ENCODE measurements around the gene OBSL1. TPM values are rescaled to one million over a fixed set of nuclear protein-coding genes. Genes with fewer than 3 reads are reported as not detected.

Gene OBSL1
- total and polyA plus RNA-seq, 10 of the 15 experiments (the other 5 are each of a cell fraction or from before 2014, with no cell fraction given) = 0.14 to 0.77 TPM; not detected in 8

- Histone ChIP-seq H3K9ac (ENCODE audit: control insufficient read depth, insufficient read depth, low read length) (no peak overlapping the region), H3K4me2 (ENCODE audit: control insufficient read depth, insufficient read depth) (no peak overlapping the region), H3K27ac (ENCODE audit: control insufficient read depth, insufficient read depth) (no peak overlapping the region), H3K36me3 (ENCODE audit: control insufficient read depth in 2 of 2, insufficient read depth in 2 of 2, low read length in 1 of 2) (no peaks in the 10 kb centered on the region), H3K9me3 (replicated peaks; ENCODE audit: control insufficient read depth, insufficient read depth, low read length) (no peaks in the 10 kb centered on the region; the same call in 2 of the 3 replicates), H3K4me3 (no peak overlapping the region), H3K4me1 (ENCODE audit: control insufficient read depth, insufficient read depth, low read length) (no peaks in the 10 kb centered on the region; the same call in 1 of the 2 replicates), H3K27me3 (replicated peaks in 1 of 2; ENCODE audit: control insufficient read depth in 2 of 2, insufficient read depth in 2 of 2, low read length in 1 of 2) (peaks cover 3 to 8% of the 10 kb centered on the region in 2 experiments), H4K20me1 (ENCODE audit: control insufficient read depth, insufficient read depth) (no peaks in the 10 kb centered on the region), H3K79me2 (ENCODE audit: control insufficient read depth, insufficient read depth, low read length) (no peaks in the 10 kb centered on the region), H2AFZ (ENCODE audit: control insufficient read depth, low read depth, low read length) (no peak overlapping the region)
- no TSS peak for BruUV-seq (replicated peaks)
- SMC1A ChIA-PET (ENCODE audit: uncharacterized antibody, unreplicated experiment) = no interaction called here
- POLR2A ChIA-PET = no interaction called here
- intact Hi-C loops (cut with micrococcal nuclease; ENCODE audit: unreplicated experiment) (no loop called here), in situ Hi-C loops (cut with MboI) (no loop called here)
- FAIRE-seq = no peak
- ATAC-seq = no peak
- RAD21 ChIA-PET (ENCODE audit: unreplicated experiment) = no interaction called here
- TF ChIP-seq IKZF2 (IDR thresholded peaks at IDR 0.05) = no peak
- TF ChIP-seq ZZZ3 (IDR thresholded peaks at IDR 0.05; ENCODE audit: control insufficient read depth, insufficient read length, low read depth) = no peak
- TF ChIP-seq HDAC6 (IDR thresholded peaks at IDR 0.05; ENCODE audit: unreplicated experiment) = no peak
- no peak for TF ChIP-seq POLR2AphosphoS5 (IDR thresholded peaks at IDR 0.05; ENCODE audit: low read length)
- no peak for TF ChIP-seq RAD21 (IDR thresholded peaks at IDR 0.05; ENCODE audit: insufficient read depth, low read depth, low read length)
- CTCF ChIA-PET = interaction anchor here (1.9 kb wide), 1 partner anchor 13 kb away, joined by 7 read pairs; no protein-coding TSS in a partner anchor
- WGBS (ENCODE audit: insufficient coverage, insufficient replicate concordance, low lambda C conversion rate, missing lambda C conversion rate) = 86% methylated on average over 7 of the region's 7 CpGs
- no peak for DNase-seq (ENCODE audit: low read depth, low spot score)
These were observed 18.2 kb downstream of the OBSL1 start for GRCh38 chr2:219553168-219553417.

- 54% methylated on average over 61 of the region's 99 CpGs for WGBS (ENCODE audit: insufficient coverage, insufficient replicate concordance, low lambda C conversion rate, missing lambda C conversion rate)
- SMC1A ChIA-PET (ENCODE audit: uncharacterized antibody, unreplicated experiment) = no interaction called here
- intact Hi-C loops (cut with micrococcal nuclease; ENCODE audit: unreplicated experiment) (no loop called here), in situ Hi-C loops (cut with MboI) (no loop called here)
- peaks cover 3 to 8% of the 10 kb centered on the region in 2 experiments for H3K27me3 ChIP-seq (replicated peaks in 1 of 2; ENCODE audit: control insufficient read depth in 2 of 2, insufficient read depth in 2 of 2, low read length in 1 of 2)
- ATAC-seq (peak; percentile 94), FAIRE-seq (no peak), DNase-seq (ENCODE audit: low read depth, low spot score) (no peak)
- no peaks in the 10 kb centered on the region for H3K79me2 ChIP-seq (ENCODE audit: control insufficient read depth, insufficient read depth, low read length)
- H3K4me2 ChIP-seq (ENCODE audit: control insufficient read depth, insufficient read depth) = peak overlapping the region; percentile 77
- H3K9me3 ChIP-seq (replicated peaks; ENCODE audit: control insufficient read depth, insufficient read depth, low read length) = no peaks in the 10 kb centered on the region; the same call in 2 of the 3 replicates
- no peaks in the 10 kb centered on the region for H3K36me3 ChIP-seq (ENCODE audit: control insufficient read depth in 2 of 2, insufficient read depth in 2 of 2, low read length in 1 of 2)
- no peaks in the 10 kb centered on the region for H4K20me1 ChIP-seq (ENCODE audit: control insufficient read depth, insufficient read depth)
- peak overlapping the region; percentile 57; the same call in 1 of the 2 replicates for H3K4me3 ChIP-seq
- POLR2A ChIA-PET = no interaction called here
- H2AFZ ChIP-seq (ENCODE audit: control insufficient read depth, low read depth, low read length) = peak overlapping the region; percentile 75
- TF ChIP-seq RCOR1 (conservative IDR thresholded peaks at IDR 0.05; ENCODE audit: low read depth, low read length) (no peak), BHLHE40 (IDR thresholded peaks at IDR 0.05; ENCODE audit: borderline replicate concordance in 1 of 2, low read depth in 2 of 2, low read length in 1 of 2) (peak in 1 of 2 experiments; percentile 54; a peak in 2 of 4 replicates), RUNX3 (IDR thresholded peaks at IDR 0.05; ENCODE audit: low read length) (peak; percentile 26; the same call in 1 of the 2 replicates), SP1 (IDR thresholded peaks at IDR 0.05; ENCODE audit: low read depth, low read length) (peak; percentile 63), ZNF274 (IDR thresholded peaks at IDR 0.05; ENCODE audit: insufficient read depth, insufficient read length) (no peak)
- H3K27ac ChIP-seq (ENCODE audit: control insufficient read depth, insufficient read depth) = no peak overlapping the region
- no peak overlapping the region for H3K9ac ChIP-seq (ENCODE audit: control insufficient read depth, insufficient read depth, low read length)
- RAD21 ChIA-PET (ENCODE audit: unreplicated experiment) = no interaction called here
- BruUV-seq (replicated peaks) = no TSS peak
- CTCF ChIA-PET = interaction anchor here (0.9 to 1.9 kb wide), 2 partner anchors 9 to 12 kb away, joined by 3 to 7 read pairs; partner anchors contain the start of gene CHPF
- H3K4me1 ChIP-seq (ENCODE audit: control insufficient read depth, insufficient read depth, low read length) = no peaks in the 10 kb centered on the region; the same call in 1 of the 2 replicates
These were observed 18.8 kb downstream of the OBSL1 start for GRCh38 chr2:219552382-219553167.
